Measurements from ENCODE around the gene EOLA2.
"Not testable (repeated sequence)": the region's sequence is repeated elsewhere in the genome, so short reads cannot be mapped to it uniquely, and the experiment has no call there.

The EOLA2 gene

DNA sequence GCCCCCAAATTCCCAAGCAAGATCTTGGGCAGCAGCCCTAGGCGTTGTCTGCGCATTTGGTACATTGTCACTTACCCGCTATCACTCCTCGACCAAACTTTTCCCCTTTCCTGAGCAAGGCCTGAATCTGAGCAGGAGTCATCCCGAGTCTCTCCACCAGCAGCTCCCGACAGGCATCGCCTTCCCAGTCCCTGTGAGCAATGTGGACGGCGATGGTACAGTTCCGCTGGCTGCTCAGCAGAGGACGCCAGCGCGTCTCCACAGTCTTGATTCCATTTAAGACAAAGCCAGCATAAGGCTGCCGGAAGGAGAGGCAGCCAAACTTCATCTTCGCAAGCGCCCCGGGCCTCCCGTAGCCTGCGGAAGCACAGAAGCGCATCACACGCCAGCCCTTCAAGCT lies 4.7 kb downstream of the EOLA2 start:
- not testable (repeated sequence) for DNase-seq (ENCODE audit: low read depth in 2 of 2, low spot score in 1 of 2)

DNA sequence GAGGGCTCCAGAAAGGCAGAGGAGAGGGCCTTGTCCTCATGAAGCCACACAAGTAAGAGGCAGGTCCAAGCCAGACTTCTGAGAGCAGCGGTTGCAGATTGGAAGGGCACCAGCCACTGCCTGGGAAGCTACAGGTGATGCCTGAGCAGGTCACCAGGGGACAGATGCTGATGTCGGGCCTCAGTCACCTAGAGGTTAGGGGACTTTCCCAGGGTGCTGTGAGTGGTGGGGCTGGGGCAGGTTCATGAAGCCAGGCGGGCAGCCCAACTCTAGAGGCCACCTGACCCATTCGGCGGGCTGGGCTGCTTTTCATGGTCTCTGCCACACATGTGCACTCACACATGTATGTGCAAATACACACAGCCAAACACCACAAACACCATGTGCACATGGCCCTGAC lies 5.3 kb downstream of the EOLA2 start:
- not testable (repeated sequence) for DNase-seq (ENCODE audit: low read depth in 2 of 2, low spot score in 1 of 2)

GRCh38 chrX:149932150-149932549 lies 6.1 kb downstream of the EOLA2 start:
- not testable (repeated sequence) for DNase-seq (ENCODE audit: low read depth in 2 of 2, low spot score in 1 of 2)

DNA sequence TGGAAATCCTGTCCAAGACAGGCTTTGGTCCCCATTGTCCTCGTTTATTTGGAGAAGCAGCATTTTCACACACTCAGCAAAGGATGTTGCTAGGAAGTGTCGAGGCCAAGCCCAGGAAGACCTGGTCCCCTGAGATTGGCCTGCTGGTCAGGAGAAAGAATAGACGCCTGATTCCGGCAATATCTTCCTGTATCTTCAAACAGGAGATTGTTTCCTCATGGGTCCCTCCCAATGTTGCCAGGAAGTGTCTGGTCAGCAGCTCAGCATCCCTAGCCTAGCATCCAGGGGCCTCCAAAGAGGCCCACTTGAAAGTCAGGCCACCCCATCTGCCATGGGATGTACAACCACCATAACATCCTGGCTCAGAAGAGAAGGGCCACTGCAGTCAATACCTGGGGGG lies 6.9 kb downstream of the EOLA2 start:
- not testable (repeated sequence) for DNase-seq (ENCODE audit: low read depth in 2 of 2, low spot score in 1 of 2)

DNA sequence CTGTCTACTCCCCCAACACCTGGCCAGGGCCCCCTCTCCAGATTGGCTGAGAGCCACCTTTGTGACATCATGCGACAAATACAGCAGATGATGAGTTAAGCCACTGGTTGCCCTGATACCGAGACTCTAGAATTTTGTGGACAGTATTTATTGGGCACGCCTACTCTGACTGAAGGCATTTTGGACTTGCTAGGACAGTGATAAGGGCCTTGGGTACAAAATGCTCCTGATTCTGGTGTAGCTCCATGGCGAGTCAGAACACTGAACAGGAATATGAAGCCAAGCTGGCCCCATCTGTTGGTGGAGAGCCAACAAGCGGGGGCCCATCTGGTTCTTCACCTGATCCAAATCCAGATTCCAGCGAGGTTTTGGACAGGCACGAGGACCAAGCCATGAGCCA lies 8.9 kb downstream of the EOLA2 start, which contains the start of gene HSFX4:
Gene HSFX4 (plus strand): TSS at position 174 of the 400 bp plus-strand sequence. CDS start 72 bp downstream, at position 246.
- DNase-seq (ENCODE audit: low read depth in 2 of 2, low spot score in 1 of 2) = not testable (repeated sequence)

- DNase-seq (ENCODE audit: low read depth in 2 of 2, low spot score in 1 of 2) = not testable (repeated sequence)
Observed at GRCh38 chrX:149928635-149929034, 9.7 kb downstream of the EOLA2 start.

GRCh38 chrX:149927964-149928258 lies 10.4 kb downstream of the EOLA2 start:
- DNase-seq (ENCODE audit: low read depth in 2 of 2, low spot score in 1 of 2) = not testable (repeated sequence)

- DNase-seq (ENCODE audit: low read depth in 2 of 2, low spot score in 1 of 2) = not testable (repeated sequence)
Observed at GRCh38 chrX:149927245-149927963, 10.9 kb downstream of the EOLA2 start.

- not testable (repeated sequence) for DNase-seq (ENCODE audit: low read depth in 2 of 2, low spot score in 1 of 2)
Observed at GRCh38 chrX:149924434-149924833, 13.9 kb downstream of the EOLA2 start.

DNA sequence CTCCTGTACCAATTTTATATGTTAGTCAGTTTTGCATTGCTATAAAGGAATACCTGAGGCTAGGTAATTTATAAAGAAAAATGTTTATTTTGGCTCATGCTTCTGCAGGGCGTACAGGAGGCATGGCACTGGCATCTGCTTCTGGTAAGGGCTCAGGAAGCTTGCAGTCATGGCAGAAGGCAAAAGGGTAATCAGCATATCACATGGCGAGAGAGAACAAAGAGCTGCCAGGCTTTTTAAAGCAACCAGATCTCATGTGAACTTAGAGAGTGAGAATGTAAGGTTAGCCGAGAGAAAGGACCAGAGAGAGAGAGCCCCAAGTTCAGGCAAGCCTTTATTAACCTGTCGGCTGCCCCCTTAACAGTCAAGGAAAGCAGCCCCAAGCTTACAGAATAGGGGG lies 14.5 kb downstream of the EOLA2 start:
- not testable (repeated sequence) for DNase-seq (ENCODE audit: low read depth in 2 of 2, low spot score in 1 of 2)

DNA sequence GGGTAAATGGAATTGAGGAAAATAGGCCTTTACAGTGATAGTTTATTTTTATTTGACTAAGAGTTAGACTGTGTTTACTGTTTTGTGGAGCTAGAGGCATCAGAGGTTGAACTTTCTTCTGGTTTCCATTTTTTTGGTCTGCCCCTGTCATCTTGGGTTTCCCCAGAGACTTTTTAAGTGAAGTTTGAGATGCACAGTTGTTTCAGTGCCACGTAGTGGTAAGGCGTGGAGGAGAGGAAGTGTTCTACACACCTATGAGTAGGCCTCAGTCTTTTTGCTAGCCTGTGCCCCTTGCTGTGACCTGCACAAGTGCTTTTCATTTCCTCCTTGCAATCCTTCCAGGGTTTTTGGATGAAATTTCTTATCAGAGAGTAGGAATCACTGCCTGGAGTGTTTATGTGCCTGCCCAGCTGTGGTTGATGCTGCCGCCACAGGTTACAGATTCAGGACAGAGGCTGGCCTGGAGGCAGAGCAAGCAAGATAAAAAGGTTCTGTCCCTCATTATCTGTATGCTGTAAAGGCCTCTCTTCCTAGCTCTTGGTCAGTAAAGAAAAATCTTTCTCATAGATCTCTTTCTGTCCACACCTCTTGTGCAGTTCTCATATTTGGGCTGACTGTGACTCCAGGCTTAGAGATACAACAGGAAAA lies 21.4 kb downstream of the EOLA2 start:
- no peak for DNase-seq (ENCODE audit: low read depth in 2 of 2, low spot score in 1 of 2)

DNA sequence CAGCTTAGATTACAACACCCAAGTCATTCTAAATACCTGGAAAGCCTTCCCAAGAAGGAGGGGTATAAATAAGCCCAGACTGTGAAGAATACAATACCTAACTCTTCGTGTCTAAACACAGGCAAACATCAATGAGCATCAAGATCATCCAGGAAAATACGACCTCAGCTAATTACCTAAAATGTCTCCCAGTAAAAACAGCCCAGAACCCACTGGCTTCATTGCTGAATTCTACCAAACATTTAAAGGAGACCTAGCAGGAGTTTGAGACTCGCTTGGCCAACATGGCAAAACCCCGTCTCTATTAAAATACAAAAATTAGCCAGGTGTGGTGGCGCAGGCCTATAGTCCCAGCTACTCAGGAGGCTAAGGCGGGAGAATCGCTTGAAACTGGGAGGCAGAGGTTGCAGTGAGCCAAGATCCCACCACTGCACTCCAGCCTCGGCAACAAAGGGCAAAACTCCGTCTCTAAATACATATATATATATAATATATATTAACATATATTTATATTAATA lies 28.1 kb downstream of the EOLA2 start:
- DNase-seq (ENCODE audit: low read depth in 2 of 2, low spot score in 1 of 2) = no peak

DNA sequence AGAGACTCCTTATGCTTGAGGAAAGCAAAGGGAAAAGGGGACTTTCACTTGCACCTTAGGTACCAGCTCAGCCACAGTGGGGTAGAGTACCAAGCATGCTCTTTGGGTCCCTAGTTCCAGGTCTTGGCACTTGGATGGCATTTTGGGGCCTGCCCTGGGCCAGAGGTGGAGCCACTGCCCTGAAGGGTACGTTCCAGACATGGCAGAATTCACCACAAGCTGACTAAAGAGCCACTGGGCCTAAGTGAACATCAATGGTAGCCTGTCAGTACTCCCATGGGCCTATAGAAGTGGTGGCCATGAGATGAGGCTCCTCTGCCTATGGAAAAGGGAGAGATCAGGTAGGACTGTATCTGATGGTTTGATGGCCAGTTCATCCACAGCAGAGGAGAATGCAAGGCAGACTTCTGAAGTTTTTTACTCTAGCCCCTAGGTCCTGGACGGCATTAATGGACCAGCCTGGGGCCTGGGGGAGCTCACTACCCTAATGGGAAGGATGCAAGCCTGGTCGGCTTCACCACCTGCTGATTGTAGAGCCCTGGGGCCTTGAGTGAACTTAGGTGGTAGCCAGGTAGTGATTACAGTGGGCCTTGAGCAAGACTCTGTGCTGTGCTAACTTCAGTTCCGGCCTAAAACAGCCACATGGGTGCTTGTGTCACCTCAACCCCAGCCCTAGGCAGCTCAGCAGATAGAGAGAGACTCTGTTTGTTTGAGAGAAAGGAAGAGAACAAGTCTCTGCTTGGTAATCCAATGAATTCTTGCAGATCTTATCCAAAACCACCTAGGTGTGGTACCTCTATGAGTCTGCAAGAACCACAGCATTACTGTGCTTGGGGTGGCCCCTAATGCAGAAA lies 28.7 kb downstream of the EOLA2 start:
- DNase-seq (ENCODE audit: low read depth in 2 of 2, low spot score in 1 of 2) = no peak

GRCh38 chrX:149908727-149909126 lies 29.6 kb downstream of the EOLA2 start:
- DNase-seq (ENCODE audit: low read depth in 2 of 2, low spot score in 1 of 2) = no peak

- DNase-seq (ENCODE audit: low read depth in 2 of 2, low spot score in 1 of 2) = no peak
Observed at GRCh38 chrX:149908308-149908707, 30.0 kb downstream of the EOLA2 start.

DNA sequence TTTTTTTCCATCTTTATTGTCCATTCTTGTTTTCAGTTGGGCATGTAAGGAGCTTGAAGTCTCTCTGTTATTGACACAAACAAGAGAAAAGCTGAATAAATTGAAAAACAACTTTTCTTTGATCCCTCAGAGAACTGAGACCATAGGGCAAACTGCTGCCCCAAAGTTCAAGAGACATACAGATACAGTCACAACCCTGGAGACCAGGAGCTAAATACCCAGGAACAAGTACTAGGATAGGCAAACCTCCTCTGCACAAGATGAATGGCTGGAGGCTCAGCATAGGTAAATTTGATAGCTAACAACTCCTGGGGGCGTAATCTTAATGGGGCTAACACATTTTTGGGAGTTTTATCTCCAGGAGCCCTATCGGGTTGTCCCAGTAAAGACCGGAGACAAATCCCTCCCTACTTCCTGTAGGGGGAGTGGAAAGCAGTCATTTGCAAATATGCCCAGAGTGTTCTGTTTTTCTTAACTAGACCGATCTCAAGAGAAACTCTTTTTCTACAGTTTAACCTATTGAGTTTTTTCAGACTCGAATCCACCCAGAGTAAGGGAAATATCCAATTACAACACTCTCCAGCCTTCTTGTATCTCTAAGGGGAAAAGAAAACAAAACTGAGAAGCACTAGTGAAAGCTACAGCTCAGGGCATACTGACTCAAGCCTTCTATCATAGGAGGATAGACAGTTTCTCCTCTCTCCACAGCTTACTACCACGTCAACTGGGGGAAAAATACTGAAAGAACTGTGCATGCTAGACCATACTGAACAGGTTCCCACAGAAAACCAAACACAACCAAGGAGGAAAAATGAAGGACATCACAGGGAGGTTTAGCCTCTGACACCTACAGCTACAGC lies 34.2 kb downstream of the EOLA2 start:
- DNase-seq (ENCODE audit: low read depth in 2 of 2, low spot score in 1 of 2) = no peak

- no peak for DNase-seq (ENCODE audit: low read depth in 2 of 2, low spot score in 1 of 2)
Observed at GRCh38 chrX:149898554-149898953, 39.7 kb downstream of the EOLA2 start.

- not testable (repeated sequence) for DNase-seq (ENCODE audit: low read depth in 2 of 2, low spot score in 1 of 2)
Observed at GRCh38 chrX:149890828-149891227, 47.5 kb downstream of the EOLA2 start.

Data from stimulated activated CD8-positive, alpha-beta memory T cell treated with anti-CD3 and anti-CD28 coated beads, Interleukin-4, amount 100 ng/mL, for 4 hours (primary cell).